Superior temporal gyrus (tissue), 1 donor: Measurements from ENCODE around the gene C16orf92.
A peak's percentile ranks its signal among the peaks of the same experiment; 100 is the strongest.
"Not testable (repeated sequence)": the region's sequence is repeated elsewhere in the genome, so short reads cannot be mapped to it uniquely, and the experiment has no call there.

ENCODE experiments used
- DNase-seq: peaks from one replicate; pipeline ENCODE4 v3.0.0-alpha.2; 2016; ENCODE audit errors: extremely low spot score

Gene C16orf92

GRCh38 chr16:30005341-30006094 is 17.5 kb upstream of the C16orf92 start:
- DNase-seq = no peak

GRCh38 chr16:30006095-30006473 is 16.9 kb upstream of the C16orf92 start:
- DNase-seq = no peak

GRCh38 chr16:30006659-30007377 is 16.2 kb upstream of the C16orf92 start:
- no peak for DNase-seq

- DNase-seq = no peak
These were observed 15.6 kb upstream of the C16orf92 start for GRCh38 chr16:30007378-30007895.

GRCh38 chr16:30009085-30009862 is 13.7 kb upstream of the C16orf92 start:
- DNase-seq = no peak

- no peak for DNase-seq
These were observed 12.8 kb upstream of the C16orf92 start for GRCh38 chr16:30009990-30010843.

- DNase-seq = no peak
These were observed 11.9 kb upstream of the C16orf92 start, which contains the start of gene DOC2A for GRCh38 chr16:30010844-30011713. TSS of gene DOC2A (minus strand) at chr16:30011027. CDS start at chr16:30010222, 805 bp downstream.

GRCh38 chr16:30011714-30012504 is 11.1 kb upstream of the C16orf92 start:
- DNase-seq = no peak

- not testable (repeated sequence) for DNase-seq
These were observed 10.4 kb upstream of the C16orf92 start for GRCh38 chr16:30012598-30012997.

GRCh38 chr16:30015450-30015849 is 7.5 kb upstream of the C16orf92 start:
- not testable (repeated sequence) for DNase-seq

- no peak for DNase-seq
These were observed 6.3 kb upstream of the C16orf92 start for GRCh38 chr16:30016555-30017276.

GRCh38 chr16:30017277-30017656 is 5.7 kb upstream of the C16orf92 start:
- no peak for DNase-seq

GRCh38 chr16:30017937-30018336 is 5.1 kb upstream of the C16orf92 start:
- DNase-seq = not testable (repeated sequence)

GRCh38 chr16:30018731-30019158 is 4.3 kb upstream of the C16orf92 start:
- peak; percentile 45 for DNase-seq

- DNase-seq = no peak
These were observed 588 bp downstream of the C16orf92 start for GRCh38 chr16:30023586-30023985.

GRCh38 chr16:30024451-30024850 is 1.5 kb downstream of the C16orf92 start:
- no peak for DNase-seq

GRCh38 chr16:30025156-30025555 is 2.2 kb downstream of the C16orf92 start:
- DNase-seq = no peak

- DNase-seq = no peak
These were observed 2.6 kb downstream of the C16orf92 start for GRCh38 chr16:30025574-30025973.

- DNase-seq = no peak
These were observed 3.5 kb downstream of the C16orf92 start for GRCh38 chr16:30026449-30026848.
